ENCODE results near the gene DLGAP1.
A peak's percentile ranks its signal among the peaks of the same experiment; 100 is the strongest.
"Not testable (repeated sequence)": the region's sequence is repeated elsewhere in the genome, so short reads cannot be mapped to it uniquely, and the experiment has no call there.

DLGAP1 gene

DNA sequence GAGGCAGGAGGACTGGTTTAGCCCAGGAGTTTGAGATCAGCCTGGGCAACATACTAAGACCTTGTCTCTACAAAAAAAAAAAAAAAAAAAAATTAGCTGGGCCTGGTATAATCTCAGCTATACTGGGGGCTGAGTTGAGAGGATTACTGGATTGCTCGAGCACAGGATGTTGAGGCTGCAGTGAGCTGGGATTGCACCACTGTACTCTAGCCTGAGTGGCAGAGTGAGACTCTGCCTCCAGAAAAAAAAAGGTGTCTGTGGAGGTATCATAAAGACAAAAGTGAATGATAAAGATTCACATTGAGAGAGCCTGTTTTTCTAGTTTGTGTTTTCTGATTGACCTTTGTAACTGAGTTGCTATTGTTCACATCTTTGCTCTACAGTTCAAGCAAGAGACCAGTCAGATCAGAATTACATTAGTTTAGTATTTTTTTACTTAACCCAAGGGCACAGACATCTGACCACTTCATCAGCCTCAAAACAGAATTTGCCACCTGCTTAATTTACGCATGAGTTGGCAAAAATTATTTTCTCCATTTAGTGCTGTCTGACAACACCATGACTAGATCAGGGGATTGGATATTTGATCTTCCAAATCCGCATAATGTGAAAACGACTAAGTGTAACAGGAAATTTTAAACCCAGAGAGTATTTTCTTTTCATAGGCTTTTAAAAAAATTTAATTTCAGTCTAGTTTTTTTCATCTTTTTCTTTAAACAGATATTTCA is 734.1 kb downstream of the DLGAP1 start:
- no peak for DNase-seq (ENCODE audit: low spot score)

DNA sequence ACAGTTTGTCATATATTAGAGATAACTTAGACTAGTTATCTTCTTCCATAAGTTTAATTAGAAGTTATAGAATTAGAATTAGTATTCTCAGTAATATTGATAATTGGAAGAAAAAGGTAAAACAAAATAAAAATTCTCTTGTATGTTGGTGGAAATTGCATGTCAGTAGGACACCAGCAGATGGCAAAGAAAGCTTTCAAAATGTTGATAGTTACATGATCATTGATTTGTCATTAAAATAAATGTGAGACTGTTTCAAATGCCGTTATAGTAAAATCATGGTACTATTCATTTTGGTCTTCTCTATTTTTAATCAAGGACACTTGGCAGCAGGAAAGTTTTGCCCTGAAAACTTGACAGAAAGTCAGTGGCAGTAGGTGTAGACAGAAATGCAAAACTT is 734.9 kb downstream of the DLGAP1 start:
- DNase-seq (ENCODE audit: low spot score): no peak

DNA sequence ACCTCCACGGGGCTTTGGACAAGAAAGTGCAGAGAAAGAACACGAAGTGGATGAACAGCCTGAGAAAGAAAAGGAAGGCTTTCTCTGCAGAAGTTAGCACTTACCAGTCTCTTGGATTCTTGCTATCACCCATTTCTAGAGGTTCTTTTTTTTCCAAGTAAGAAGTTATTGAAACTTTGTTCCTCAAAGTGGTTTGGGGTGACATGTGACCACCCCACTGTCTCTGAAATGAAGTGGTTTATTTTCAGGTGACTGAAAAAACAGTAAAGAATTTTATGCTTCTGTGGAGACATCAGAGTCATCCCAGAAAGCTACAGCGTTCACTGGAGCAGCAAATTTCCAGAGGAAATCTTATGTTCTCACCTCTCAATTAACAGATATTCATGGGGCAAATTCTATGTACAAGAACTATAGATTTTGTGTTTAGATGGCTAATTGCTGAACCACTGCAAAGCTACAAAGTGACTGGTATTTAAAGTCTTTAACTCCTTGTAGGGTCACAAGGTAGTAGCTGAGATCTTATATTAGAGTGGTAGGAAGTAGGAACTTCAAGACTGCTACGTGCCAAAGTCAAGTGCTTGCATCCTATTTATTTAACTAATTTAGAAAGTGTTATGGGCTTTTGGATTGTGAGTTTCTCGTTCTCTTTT is 737.6 kb downstream of the DLGAP1 start:
- no peak for DNase-seq (ENCODE audit: low spot score)

- DNase-seq (ENCODE audit: low spot score): no peak
These were observed 738.9 kb downstream of the DLGAP1 start for GRCh38 chr18:3716116-3716660.

DNA sequence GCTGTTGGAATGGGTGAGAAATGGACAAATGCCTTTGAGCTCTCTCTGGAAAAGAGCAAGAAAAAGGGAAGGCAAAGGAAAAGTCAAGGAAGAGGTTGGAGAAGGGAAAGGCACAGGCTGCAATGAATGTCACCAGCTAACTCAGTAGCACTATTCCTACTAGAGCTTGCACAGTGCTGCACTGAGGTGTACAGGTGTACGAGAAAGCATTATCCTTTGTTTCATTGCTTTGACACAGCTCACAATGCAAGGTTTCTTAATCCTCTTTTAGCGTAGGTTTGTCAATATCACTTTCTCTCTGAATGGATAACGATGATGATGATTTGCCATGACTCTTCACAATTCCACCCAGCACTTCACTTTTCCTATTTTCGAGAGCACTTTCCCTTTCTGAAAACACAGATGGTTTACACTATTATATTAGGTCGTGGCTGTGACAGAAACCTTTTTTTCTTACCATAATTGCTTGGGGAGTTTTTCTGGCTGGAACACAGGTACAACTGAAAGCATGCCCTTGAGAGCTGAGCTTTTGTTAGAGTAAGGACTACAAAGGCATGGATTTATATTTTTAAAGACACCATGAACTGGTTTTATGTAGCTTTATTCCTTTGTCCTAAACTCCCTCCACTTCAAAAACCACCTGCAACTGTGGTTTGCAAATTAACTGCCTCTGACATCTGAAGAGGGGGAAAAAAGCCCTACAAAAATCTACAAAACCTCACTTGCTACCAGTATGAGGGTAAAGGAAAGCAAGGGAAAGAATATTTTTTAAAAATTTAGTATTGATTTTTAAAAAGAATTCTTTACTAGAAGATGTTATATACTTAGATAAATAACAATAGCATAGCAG is 739.7 kb downstream of the DLGAP1 start:
- no peak for DNase-seq (ENCODE audit: low spot score)

- no peak for DNase-seq (ENCODE audit: low spot score)
These were observed 741.4 kb downstream of the DLGAP1 start for GRCh38 chr18:3713708-3714107.

DNA sequence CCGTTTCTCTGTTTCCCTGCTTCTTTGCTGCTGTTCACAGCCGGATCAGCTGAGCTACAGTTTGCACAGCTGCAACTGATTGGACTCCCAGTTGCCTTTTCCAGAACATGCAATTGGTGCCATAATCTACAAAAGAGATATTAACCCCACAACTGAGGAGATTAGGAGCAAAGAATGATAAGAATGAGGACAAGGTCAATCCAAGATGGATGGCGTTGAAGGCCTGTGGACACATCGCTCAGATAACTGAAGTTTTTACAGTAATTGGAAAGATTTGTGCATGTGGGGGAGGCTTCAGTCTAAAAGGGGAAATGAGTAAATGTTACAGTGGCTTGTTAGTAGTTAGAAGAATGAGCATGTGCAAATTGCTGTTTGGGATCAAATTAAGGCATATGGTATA is 741.9 kb downstream of the DLGAP1 start:
- DNase-seq (ENCODE audit: low spot score): no peak

DNA sequence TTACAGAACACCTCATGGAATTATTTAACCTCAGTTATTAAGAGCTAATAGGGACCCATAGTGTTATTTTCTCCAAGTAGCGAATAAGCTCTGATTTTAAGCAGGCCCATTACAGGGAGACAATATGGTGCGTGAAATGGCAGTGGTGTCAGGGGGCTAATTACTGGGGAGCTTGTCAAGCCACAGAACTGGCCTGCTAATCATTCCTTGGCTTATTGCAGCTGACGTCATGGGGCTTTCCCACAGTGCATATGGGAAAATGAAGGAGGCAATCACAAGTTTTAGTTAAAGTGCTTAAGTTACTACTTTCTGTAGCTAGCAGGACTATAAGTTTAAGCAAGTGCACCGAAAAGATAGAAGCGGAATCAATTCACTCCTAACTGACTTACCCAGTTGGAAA is 742.6 kb downstream of the DLGAP1 start:
- DNase-seq (ENCODE audit: low spot score): no peak

DNA sequence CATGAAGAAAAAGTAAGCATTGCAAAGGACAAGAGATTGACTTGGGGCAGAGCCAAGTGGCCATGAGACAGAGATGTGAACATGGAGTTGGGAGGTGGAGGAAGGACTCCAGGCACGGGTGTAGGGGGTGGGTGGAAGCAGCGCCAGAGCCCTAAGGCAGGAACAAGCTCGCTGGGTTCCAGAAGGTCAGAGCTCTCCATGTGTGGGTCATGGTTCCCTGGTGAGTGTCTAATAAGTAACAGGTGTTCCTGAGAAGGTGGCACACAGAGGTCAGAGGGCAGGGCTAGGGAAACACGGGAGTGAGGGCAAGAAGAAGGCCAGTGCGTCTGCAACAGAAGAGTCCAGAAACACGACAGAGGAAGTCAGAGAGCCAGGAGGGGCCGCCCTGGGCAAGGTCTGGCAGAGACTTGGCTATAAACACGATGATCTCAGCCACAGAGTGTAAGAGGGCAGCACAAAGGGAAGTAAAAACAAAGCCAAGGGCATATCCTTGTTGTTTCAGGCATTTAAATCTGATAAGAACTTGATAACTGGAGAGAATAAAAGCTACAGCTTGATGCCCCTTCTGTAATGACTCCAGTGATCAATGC is 744.3 kb downstream of the DLGAP1 start:
- DNase-seq (ENCODE audit: low spot score): no peak

GRCh38 chr18:3709205-3709604 is 745.9 kb downstream of the DLGAP1 start:
- DNase-seq (ENCODE audit: low spot score): no peak

DNA sequence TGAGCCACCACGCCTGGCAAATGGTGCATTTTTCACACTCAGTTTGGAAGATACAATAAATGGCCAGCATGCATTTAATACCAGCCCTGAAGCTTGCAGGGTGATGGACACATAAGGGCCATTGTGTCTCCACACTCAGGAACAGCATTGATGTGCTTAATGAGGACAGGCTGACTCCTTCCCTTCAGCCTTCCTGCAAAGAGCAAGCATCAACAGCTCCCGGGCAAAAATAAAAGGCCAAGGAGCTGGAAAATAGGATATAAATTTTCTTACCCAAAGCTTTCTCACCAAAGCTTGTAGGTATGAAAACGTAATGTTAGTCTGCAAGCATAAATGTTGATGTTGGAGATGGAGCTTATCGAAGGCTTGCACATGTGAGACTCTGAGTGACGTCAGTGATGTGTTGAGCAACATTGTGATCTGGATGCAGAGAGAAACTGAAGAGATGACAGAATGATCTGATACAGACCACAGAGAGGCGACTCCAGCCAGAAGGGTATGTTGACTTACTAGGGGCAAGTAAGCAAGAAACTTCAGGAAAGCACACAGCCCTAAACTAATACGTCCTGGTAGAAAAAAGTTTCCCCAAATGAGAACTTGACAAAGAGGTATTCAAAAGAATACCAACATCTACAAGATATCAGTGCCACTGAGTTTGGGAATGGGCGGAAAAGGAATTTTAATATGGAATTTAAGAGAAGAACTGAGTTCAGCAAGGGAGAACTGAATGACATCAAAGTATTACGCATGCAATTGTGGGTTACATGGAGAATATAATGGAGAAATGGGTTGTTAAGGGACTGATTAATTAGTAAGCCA is 748.6 kb downstream of the DLGAP1 start:
- no peak for DNase-seq (ENCODE audit: low spot score)

DNA sequence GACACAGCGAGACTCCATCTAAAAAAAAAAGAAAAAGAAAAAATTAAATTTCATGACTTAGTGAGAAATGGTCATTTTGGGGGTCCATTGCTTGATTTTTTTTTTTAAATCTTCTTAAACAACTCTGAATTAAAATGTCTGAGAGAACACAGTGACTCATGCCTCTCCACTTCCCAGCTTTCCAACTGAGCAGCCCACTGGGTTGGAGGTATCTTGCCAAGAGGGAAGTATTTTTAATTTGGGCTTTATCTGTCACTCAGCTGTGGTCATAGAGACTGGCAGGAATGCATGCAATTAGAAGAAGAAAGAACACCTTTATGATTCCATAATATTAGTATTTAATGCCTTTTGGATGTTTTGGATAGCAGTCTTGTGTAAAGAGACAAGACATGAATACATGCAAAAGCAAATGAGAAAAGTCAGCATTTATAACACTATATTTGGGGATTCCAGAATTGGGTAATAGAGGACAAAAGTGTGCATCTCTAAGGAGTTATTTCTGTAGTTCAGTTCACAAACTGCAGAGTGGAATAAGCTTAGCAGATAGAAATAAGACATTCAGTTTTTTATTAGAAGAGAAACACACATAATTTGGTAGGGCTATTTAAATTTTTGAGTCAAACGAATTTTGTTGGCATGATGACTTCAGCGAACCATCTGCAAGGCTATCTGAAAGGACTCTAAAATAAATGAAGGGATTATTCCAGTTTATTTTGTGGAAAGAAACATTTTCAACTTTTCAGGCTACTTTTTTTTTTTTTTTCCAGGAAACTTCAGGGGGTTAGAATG is 750.4 kb downstream of the DLGAP1 start:
- no peak for DNase-seq (ENCODE audit: low spot score)

GRCh38 chr18:3703732-3704176 is 751.4 kb downstream of the DLGAP1 start:
- DNase-seq (ENCODE audit: low spot score): peak; percentile 45

DNA sequence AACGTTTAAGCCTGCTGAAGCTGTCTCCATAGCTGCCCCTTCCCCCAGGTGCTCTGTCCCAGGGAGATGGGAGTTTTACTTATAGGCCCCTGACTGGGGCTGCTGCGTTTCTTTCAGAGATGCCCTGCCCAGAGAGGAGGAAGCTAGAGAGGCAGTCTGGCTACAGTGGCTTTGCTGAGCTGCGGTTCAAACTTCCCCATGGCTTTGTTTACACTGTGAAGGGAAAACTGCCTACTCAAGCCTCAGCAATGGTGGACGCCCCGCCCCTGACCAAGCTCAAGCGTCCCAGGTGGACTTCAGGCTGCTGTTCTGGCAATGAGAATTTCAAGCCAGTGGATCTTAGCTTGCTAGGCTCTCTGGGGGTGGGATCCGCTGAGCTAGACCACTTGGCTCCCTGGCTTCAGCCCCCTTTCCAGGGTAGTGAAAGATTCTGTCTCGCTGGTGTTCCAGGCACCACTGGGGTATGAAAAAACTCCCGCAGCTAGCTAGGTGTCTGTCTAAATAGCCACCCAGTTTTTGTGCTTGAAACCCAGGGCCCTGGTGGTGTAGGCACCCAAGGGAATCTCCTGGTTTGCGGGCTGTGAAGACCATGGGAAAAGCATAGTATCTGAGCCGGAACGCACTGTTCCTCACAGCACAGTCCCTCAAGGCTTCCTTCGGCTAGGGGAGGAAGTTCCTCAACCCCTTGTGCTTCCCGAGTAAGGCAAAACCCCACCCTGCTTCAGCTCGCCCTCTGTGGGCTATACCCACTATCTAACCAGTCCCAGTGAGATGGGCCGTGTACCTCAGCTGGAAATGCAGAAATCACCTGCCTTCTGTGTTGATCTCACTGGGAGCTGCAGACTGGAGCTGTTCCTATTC is 755.2 kb downstream of the DLGAP1 start:
- DNase-seq (ENCODE audit: low spot score): not testable (repeated sequence)

GRCh38 chr18:3694030-3694778 is 760.9 kb downstream of the DLGAP1 start:
- not testable (repeated sequence) for DNase-seq (ENCODE audit: low spot score)

DNA sequence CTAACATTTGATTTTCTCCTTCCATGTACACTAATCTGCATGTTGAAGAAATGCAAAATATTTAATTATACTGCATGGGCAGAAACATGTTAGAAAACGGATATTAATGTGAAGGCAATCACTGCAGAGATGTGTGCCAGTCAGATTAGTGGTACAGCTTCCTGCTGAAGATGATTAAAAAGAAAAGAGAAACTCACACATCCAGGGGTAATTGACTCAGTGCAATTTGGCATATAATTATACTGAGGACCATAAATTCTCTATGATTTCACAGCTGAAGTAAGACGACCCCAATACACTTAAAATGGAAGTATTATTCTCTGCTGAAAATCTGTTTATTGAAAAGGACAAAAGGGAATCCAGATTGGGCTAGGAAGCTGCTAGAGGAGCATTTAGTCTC is 761.7 kb downstream of the DLGAP1 start:
- no peak for DNase-seq (ENCODE audit: low spot score)

GRCh38 chr18:3692691-3693090 is 762.4 kb downstream of the DLGAP1 start:
- DNase-seq (ENCODE audit: low spot score): no peak

DNA sequence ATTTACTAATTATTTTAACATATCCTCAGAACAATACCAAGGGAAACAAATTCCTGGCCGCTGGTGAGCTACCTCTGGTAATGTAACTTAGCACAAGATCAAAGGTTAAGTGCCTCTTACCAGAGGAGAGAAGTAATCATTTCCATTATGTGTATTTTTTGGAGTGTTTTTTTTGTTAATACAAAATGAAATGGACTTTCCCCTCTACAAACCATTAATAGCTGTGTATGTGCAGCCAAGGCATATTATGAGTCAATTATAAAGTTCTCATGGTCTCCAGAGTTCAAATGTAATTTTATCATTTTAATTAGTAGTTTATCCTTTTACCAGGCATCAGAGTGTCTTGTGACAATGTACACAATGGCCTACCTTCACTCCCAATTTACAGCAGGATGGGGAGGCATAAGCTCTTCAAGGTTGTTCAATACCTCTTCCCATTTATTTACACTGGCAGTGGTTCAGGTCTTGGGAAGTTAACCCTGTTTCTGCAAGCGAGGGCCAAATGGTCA is 762.9 kb downstream of the DLGAP1 start:
- DNase-seq (ENCODE audit: low spot score): no peak

GRCh38 chr18:3691705-3692104 is 763.4 kb downstream of the DLGAP1 start:
- DNase-seq (ENCODE audit: low spot score): no peak
